OCI-LY1 (cell line): Measurements from ENCODE around the gene YBX3.

Experiments
- H2AFZ ChIP-seq: fragments of 200-600 bp; sonication (generic), shearing (Covaris generic); 2 replicates; pipeline ENCODE4 v1.6.0; 2014; ENCODE audit warnings: antibody characterized with exemption, mild to moderate bottlenecking, low read length
- H3F3A ChIP-seq: fragments of 200-600 bp; sonication (generic), shearing (Covaris generic); 2 replicates; pipeline ENCODE4 v1.6.0; 2014; ENCODE audit warnings: mild to moderate bottlenecking, antibody characterized with exemption, low read length, moderate library complexity; ENCODE audit not compliant: insufficient read depth
- H3K27ac ChIP-seq: fragments of 200-600 bp; sonication (generic); 2 replicates; pipeline ENCODE4 v1.5.1; 2014; ENCODE audit warnings: low read length, mixed run types, mild to moderate bottlenecking, low read depth; ENCODE audit not compliant: poor library complexity, severe bottlenecking
- H3K27me3 ChIP-seq: fragments of 200-600 bp; sonication (generic); 2 replicates; pipeline ENCODE4 v1.6.0; 2014; ENCODE audit warnings: antibody characterized with exemption, mild to moderate bottlenecking, low read length, moderate library complexity; ENCODE audit not compliant: insufficient read depth
- H3K36me3 ChIP-seq: fragments of 200-600 bp; sonication (generic); 2 replicates; pipeline ENCODE4 v1.6.1; 2014; ENCODE audit warnings: mild to moderate bottlenecking, antibody characterized with exemption, low read length, moderate library complexity, mixed read lengths; ENCODE audit not compliant: insufficient read depth
- H3K4me1 ChIP-seq: fragments of 200-600 bp; sonication (generic); 2 replicates; pipeline ENCODE4 v1.5.1; 2014; ENCODE audit warnings: mild to moderate bottlenecking, low read length, moderate library complexity; ENCODE audit not compliant: insufficient read depth, severe bottlenecking
- H3K4me2 ChIP-seq: fragments of 200-600 bp; sonication (generic), shearing (Covaris generic); 2 replicates; pipeline ENCODE4 v1.6.1; 2014; ENCODE audit warnings: low read length
- H3K4me3 ChIP-seq: fragments of 200-600 bp; sonication (generic); 2 replicates; pipeline ENCODE4 v1.5.1; 2014; ENCODE audit warnings: low read length, low read depth, mild to moderate bottlenecking, mixed read lengths; ENCODE audit not compliant: poor library complexity, severe bottlenecking
- H3K79me2 ChIP-seq: fragments of 200-600 bp; shearing (Covaris generic); 2 replicates; pipeline ENCODE4 v1.6.1; 2016; ENCODE audit warnings: mixed run types, low read length, mixed read lengths; ENCODE audit not compliant: insufficient read depth
- H3K9ac ChIP-seq: fragments of 200-600 bp; sonication (generic), shearing (Covaris generic); 2 replicates; pipeline ENCODE4 v1.6.1; 2014; ENCODE audit warnings: mild to moderate bottlenecking, low read length, mixed read lengths
- H3K9me2 ChIP-seq: fragments of 200-600 bp; sonication (generic), shearing (Covaris generic); 2 replicates; pipeline ENCODE4 v1.6.1; 2014; ENCODE audit warnings: low read depth, mild to moderate bottlenecking, low read length, mixed read lengths
- H3K9me3 ChIP-seq: fragments of 200-600 bp; shearing (Covaris generic); 2 replicates; pipeline ENCODE4 v1.6.1; 2014; ENCODE audit warnings: low read length, mixed read lengths
- H4K20me1 ChIP-seq: fragments of 200-600 bp; sonication (generic), shearing (Covaris generic); 2 replicates; pipeline ENCODE4 v1.6.0; 2016; ENCODE audit warnings: mild to moderate bottlenecking, low read length; ENCODE audit not compliant: insufficient read depth
- EZH2 ChIP-seq: fragments of 200-600 bp; sonication (generic), shearing (Covaris generic); IDR thresholded peaks from 2 replicates; pipeline ENCODE4 v1.8.0; 2017; ENCODE audit warnings: borderline replicate concordance, mixed run types, mild to moderate bottlenecking, antibody characterized with exemption, low read length, moderate library complexity, mixed read lengths
- TF ChIP-seq, protein P1 (sequence below): fragments of 200-600 bp; sonication (generic), shearing (Covaris generic); IDR thresholded peaks from 2 replicates; pipeline ENCODE4 v1.5.1; 2017; ENCODE audit warnings: mild to moderate bottlenecking, antibody characterized with exemption, low read length, moderate library complexity, mixed read lengths

YBX3 gene

DNA sequence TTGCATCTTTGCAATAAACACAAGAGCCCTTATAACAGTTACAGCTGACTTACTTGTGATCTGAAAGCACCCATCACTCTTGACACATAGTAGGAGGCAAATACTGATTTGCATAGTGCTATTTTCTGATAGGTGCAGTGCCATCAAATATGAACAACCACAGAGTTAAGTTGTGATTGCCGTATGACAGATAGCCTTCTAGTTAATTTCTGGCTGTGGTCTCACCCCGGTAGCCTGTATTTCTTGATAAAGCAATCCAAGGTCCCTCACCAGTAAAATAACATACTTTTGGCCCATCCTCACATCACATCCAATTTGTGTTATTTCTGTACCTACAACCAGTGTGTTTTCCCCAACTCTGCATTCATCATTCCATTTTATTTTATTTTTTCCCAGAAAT, 26.0 kb downstream of the YBX3 start:
- H3K4me2 ChIP-seq = no peak overlapping the region
- TF ChIP-seq, protein P1, sequence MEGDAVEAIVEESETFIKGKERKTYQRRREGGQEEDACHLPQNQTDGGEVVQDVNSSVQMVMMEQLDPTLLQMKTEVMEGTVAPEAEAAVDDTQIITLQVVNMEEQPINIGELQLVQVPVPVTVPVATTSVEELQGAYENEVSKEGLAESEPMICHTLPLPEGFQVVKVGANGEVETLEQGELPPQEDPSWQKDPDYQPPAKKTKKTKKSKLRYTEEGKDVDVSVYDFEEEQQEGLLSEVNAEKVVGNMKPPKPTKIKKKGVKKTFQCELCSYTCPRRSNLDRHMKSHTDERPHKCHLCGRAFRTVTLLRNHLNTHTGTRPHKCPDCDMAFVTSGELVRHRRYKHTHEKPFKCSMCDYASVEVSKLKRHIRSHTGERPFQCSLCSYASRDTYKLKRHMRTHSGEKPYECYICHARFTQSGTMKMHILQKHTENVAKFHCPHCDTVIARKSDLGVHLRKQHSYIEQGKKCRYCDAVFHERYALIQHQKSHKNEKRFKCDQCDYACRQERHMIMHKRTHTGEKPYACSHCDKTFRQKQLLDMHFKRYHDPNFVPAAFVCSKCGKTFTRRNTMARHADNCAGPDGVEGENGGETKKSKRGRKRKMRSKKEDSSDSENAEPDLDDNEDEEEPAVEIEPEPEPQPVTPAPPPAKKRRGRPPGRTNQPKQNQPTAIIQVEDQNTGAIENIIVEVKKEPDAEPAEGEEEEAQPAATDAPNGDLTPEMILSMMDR = no peak
- TF ChIP-seq EZH2 = no peak

DNA sequence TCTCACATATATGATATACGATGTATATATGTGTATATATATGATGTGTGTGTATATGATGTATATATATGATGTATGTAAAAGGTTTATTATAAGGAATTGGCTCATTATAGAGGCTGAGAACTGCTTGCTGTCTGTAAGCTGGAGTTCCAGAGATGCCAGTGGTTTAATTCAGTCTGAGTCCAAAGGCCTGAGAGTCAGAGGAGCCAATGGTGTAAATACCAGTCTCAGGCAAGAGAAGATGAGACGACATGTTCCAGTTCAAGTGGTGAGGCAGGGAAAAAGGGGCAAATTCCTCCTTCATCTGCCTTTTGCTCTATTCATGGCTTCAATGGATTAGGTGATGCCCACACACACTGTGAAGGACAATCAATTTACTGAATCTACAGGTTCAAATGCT, 32.2 kb downstream of the YBX3 start:
- H3K27ac ChIP-seq = no peak overlapping the region
- no peaks in the 10 kb centered on the region for H3K27me3 ChIP-seq
- no peak overlapping the region for H2AFZ ChIP-seq
- H3K4me2 ChIP-seq = no peak overlapping the region
- H4K20me1 ChIP-seq = no peaks in the 10 kb centered on the region
- no peaks in the 10 kb centered on the region for H3K36me3 ChIP-seq
- TF ChIP-seq, protein P1 = no peak
- no peak for TF ChIP-seq EZH2
- no peaks in the 10 kb centered on the region for H3K79me2 ChIP-seq
- no peak overlapping the region for H3K9ac ChIP-seq
- no peaks in the 10 kb centered on the region for H3K4me1 ChIP-seq
- H3K9me3 ChIP-seq = no peaks in the 10 kb centered on the region
- no peak overlapping the region for H3K4me3 ChIP-seq
- H3F3A ChIP-seq = no peaks in the 10 kb centered on the region
- no peaks in the 10 kb centered on the region for H3K9me2 ChIP-seq

More for the DNA sequence above, 26.0 kb downstream of the YBX3 start:
- Histone ChIP-seq H3K79me2 (no peaks in the 10 kb centered on the region), H3K9me3 (no peaks in the 10 kb centered on the region), H3F3A (no peaks in the 10 kb centered on the region), H3K9me2 (no peaks in the 10 kb centered on the region), H3K27me3 (no peaks in the 10 kb centered on the region), H3K4me1 (peaks cover 4% of the 10 kb centered on the region), H3K27ac (no peak overlapping the region), H3K9ac (no peak overlapping the region), H3K4me3 (no peak overlapping the region), H4K20me1 (no peaks in the 10 kb centered on the region), H3K36me3 (peaks cover 33% of the 10 kb centered on the region), H2AFZ (no peak overlapping the region)

DNA sequence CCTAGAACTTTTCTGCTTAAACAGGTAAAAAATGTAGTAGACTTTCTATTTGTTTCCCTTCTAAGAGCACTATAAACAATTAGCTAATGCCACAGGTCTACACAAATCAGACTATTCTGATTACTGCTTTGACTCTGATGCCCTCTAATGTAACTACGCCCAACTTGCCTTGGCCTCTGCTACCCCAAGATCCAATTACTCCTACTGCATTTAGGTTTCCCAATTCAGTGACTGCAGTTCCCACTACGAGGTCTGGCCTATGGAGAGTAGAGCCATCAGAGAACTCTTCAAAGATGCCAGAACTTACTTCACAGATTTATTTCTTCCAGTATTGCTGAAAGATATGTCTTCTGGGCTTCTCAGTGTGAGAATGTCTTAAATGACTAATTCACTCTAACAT, 34.0 kb downstream of the YBX3 start:
- Histone ChIP-seq H3K9me3 (no peaks in the 10 kb centered on the region), H3K4me2 (no peak overlapping the region), H3K27me3 (no peaks in the 10 kb centered on the region), H3K4me3 (no peak overlapping the region), H3F3A (no peaks in the 10 kb centered on the region), H3K36me3 (no peaks in the 10 kb centered on the region), H3K9ac (no peak overlapping the region), H3K9me2 (no peaks in the 10 kb centered on the region), H3K4me1 (no peaks in the 10 kb centered on the region), H4K20me1 (no peaks in the 10 kb centered on the region), H2AFZ (no peak overlapping the region), H3K27ac (no peak overlapping the region), H3K79me2 (no peaks in the 10 kb centered on the region)
- TF ChIP-seq, protein P1 = no peak
- no peak for TF ChIP-seq EZH2
